Mucosa of rectum (tissue), 2 donors: ENCODE measurements around the gene IL15RA.
A peak's percentile ranks its signal among the peaks of the same experiment; 100 is the strongest.
"Not testable (repeated sequence)": the region's sequence is repeated elsewhere in the genome, so short reads cannot be mapped to it uniquely, and the experiment has no call there.

Experiments used
- H3K27ac ChIP-seq, 2 donors: one replicate each; pipeline ENCODE4 v1.7.0; 2013; ENCODE audit warnings: inconsistent platforms in 2 of 2, low read depth in 2 of 2, low read length in 2 of 2
- H3K27me3 ChIP-seq, 2 donors: one replicate each; pipeline ENCODE4 v1.7.0; 2013; ENCODE audit warnings: low read length in 2 of 2; ENCODE audit not compliant: control insufficient read depth in 2 of 2, insufficient read depth in 2 of 2
- H3K36me3 ChIP-seq, 2 donors: one replicate each; pipeline ENCODE4 v1.7.0; 2013; ENCODE audit warnings: low read length in 2 of 2; ENCODE audit not compliant: control insufficient read depth in 2 of 2, insufficient read depth in 2 of 2
- H3K4me1 ChIP-seq, 2 donors: one replicate each; pipeline ENCODE4 v1.7.0; 2013; ENCODE audit warnings: low read length in 2 of 2, mild to moderate bottlenecking in 1 of 2; ENCODE audit not compliant: control insufficient read depth in 2 of 2, insufficient read depth in 2 of 2
- H3K4me3 ChIP-seq, 2 donors: one replicate each; pipeline ENCODE4 v1.7.0; 2013; ENCODE audit warnings: low read length in 2 of 2
- H3K9ac ChIP-seq, 2 donors: one replicate each; pipeline ENCODE4 v1.7.0; 2013; ENCODE audit warnings: low read length in 2 of 2, low read depth in 1 of 2, mild to moderate bottlenecking in 1 of 2
- H3K9me3 ChIP-seq, 2 donors: one replicate each; pipeline ENCODE4 v1.7.0; 2013; ENCODE audit warnings: low read length in 2 of 2; ENCODE audit not compliant: control insufficient read depth in 2 of 2
- donor health status: healthy.
- donor health status: Normal muscosa, but diverticular disease.

Gene IL15RA

GRCh38 chr10:5953676-5954075 is 23.7 kb downstream of the IL15RA start:
- H3K9me3 ChIP-seq, result no peaks in the 10 kb centered on the region
- H3K4me1 ChIP-seq, result no peaks in the 10 kb centered on the region
- no peak overlapping the region for H3K9ac ChIP-seq
- H3K36me3 ChIP-seq, result peaks cover 6 to 19% of the 10 kb centered on the region in 2 donors
- H3K27me3 ChIP-seq, result no peaks in the 10 kb centered on the region
- no peak overlapping the region for H3K27ac ChIP-seq
- H3K4me3 ChIP-seq, result no peak overlapping the region

- H3K27ac ChIP-seq, result no peak overlapping the region
- H3K9me3 ChIP-seq, result no peaks in the 10 kb centered on the region
- no peaks in the 10 kb centered on the region for H3K4me1 ChIP-seq
- H3K4me3 ChIP-seq, result no peak overlapping the region
- H3K27me3 ChIP-seq, result no peaks in the 10 kb centered on the region
- H3K9ac ChIP-seq, result no peak overlapping the region
- H3K36me3 ChIP-seq, result peaks cover 6 to 19% of the 10 kb centered on the region in 2 donors
Measured at GRCh38 chr10:5952731-5953385, 24.5 kb downstream of the IL15RA start.

GRCh38 chr10:5951721-5952407 is 25.5 kb downstream of the IL15RA start:
- H3K27ac ChIP-seq, result no peak overlapping the region
- no peak overlapping the region for H3K4me3 ChIP-seq
- no peaks in the 10 kb centered on the region for H3K27me3 ChIP-seq
- H3K9ac ChIP-seq, result no peak overlapping the region
- no peaks in the 10 kb centered on the region for H3K9me3 ChIP-seq
- peaks cover 6 to 19% of the 10 kb centered on the region in 2 donors for H3K36me3 ChIP-seq
- no peaks in the 10 kb centered on the region for H3K4me1 ChIP-seq

- H3K4me1 ChIP-seq, result no peaks in the 10 kb centered on the region
- no peaks in the 10 kb centered on the region for H3K9me3 ChIP-seq
- H3K27ac ChIP-seq, result no peak overlapping the region
- peaks cover 6 to 16% of the 10 kb centered on the region in 2 donors for H3K36me3 ChIP-seq
- no peak overlapping the region for H3K4me3 ChIP-seq
- no peaks in the 10 kb centered on the region for H3K27me3 ChIP-seq
- H3K9ac ChIP-seq, result no peak overlapping the region
Measured at GRCh38 chr10:5951167-5951711, 26.1 kb downstream of the IL15RA start.

GRCh38 chr10:5949009-5949759 is 28.2 kb downstream of the IL15RA start:
- H3K9ac ChIP-seq, result no peak overlapping the region
- no peak overlapping the region for H3K27ac ChIP-seq
- peaks cover 2 to 10% of the 10 kb centered on the region in 2 donors for H3K4me1 ChIP-seq
- no peaks in the 10 kb centered on the region for H3K9me3 ChIP-seq
- H3K36me3 ChIP-seq, result peaks cover 4 to 10% of the 10 kb centered on the region in 2 donors
- no peak overlapping the region for H3K4me3 ChIP-seq
- H3K27me3 ChIP-seq, result no peaks in the 10 kb centered on the region

- no peaks in the 10 kb centered on the region for H3K27me3 ChIP-seq
- no peak overlapping the region for H3K9ac ChIP-seq
- H3K36me3 ChIP-seq, result peaks cover 2 to 7% of the 10 kb centered on the region in 2 donors
- no peak overlapping the region for H3K27ac ChIP-seq
- H3K4me1 ChIP-seq, result peaks cover 10 to 13% of the 10 kb centered on the region in 2 donors
- no peak overlapping the region for H3K4me3 ChIP-seq
- H3K9me3 ChIP-seq, result no peaks in the 10 kb centered on the region
Measured at GRCh38 chr10:5948208-5948585, 29.1 kb downstream of the IL15RA start.

GRCh38 chr10:5947471-5948207 is 29.7 kb downstream of the IL15RA start:
- H3K9ac ChIP-seq, result no peak overlapping the region

GRCh38 chr10:5946786-5947185 is 30.6 kb downstream of the IL15RA start:
- H3K36me3 ChIP-seq, result no peaks in the 10 kb centered on the region
- H3K27me3 ChIP-seq, result no peaks in the 10 kb centered on the region
- no peak overlapping the region for H3K9ac ChIP-seq
- H3K27ac ChIP-seq, result no peak overlapping the region
- H3K9me3 ChIP-seq, result no peaks in the 10 kb centered on the region
- H3K4me3 ChIP-seq, result no peak overlapping the region
- H3K4me1 ChIP-seq, result peaks cover 10 to 13% of the 10 kb centered on the region in 2 donors

More at GRCh38 chr10:5947471-5948207, 29.7 kb downstream of the IL15RA start:
- Histone ChIP-seq H3K4me3 (no peak overlapping the region), H3K27ac (no peak overlapping the region), H3K36me3 (peaks cover 2% of the 10 kb centered on the region in 2 donors), H3K4me1 (peaks cover 10 to 13% of the 10 kb centered on the region in 2 donors), H3K27me3 (no peaks in the 10 kb centered on the region), H3K9me3 (no peaks in the 10 kb centered on the region)

- not testable (repeated sequence) for H3K27me3 ChIP-seq, H3K4me3 ChIP-seq
- peaks cover 10 to 13% of the 10 kb centered on the region in 2 donors for H3K4me1 ChIP-seq
Measured at GRCh38 chr10:5946419-5946775, 30.9 kb downstream of the IL15RA start.

More at GRCh38 chr10:5946419-5946775, 30.9 kb downstream of the IL15RA start:
- Histone ChIP-seq H3K9ac (peak overlapping the region in 1 of 2 donors; percentile 14), H3K27ac (peak overlapping the region; percentile 73 to 87)
- not testable (repeated sequence) for H3K9me3 ChIP-seq, H3K36me3 ChIP-seq
